ENCODE data around the gene NLN. TPM values are rescaled to one million over a fixed set of nuclear protein-coding genes. Genes with fewer than 3 reads are reported as not detected.
"Not testable (repeated sequence)": the region's sequence is repeated elsewhere in the genome, so short reads cannot be mapped to it uniquely, and the experiment has no call there.

The NLN gene
- total RNA-seq, 1 experiment from 2014 or later: 46.5 TPM

DNA sequence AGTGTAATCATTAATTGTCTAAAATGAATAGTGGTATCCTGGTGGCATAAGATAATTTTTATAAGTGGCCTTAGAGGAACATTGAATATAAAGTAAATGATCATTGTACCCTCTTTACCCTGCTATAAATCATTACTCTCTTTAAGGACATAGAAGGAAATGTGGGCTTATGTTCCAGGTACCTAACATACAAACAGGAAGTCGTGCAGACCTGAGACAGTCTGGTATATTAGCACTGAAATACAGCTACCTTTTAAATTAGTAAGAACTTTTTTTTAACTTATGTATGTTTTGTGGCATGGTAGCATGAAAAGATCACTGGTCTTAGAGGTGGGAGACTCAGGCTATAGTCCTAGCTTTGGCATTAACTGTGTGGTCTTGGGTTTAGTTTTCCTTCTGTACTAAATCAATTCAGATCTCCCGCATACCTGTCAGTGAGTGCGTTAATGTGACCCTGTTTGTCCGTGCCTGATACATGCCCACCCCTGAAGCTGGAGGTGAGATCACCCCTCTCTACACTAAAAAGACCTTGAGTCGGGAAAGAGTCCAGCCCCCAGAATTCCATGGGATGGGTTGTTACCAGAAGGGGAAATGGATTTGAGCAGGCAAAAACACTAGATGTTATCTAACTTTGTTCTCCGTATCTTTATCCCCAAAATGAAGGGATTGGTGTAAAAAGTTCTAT is 145.0 kb downstream of the NLN start:
- Histone ChIP-seq H4K20me1 (ENCODE audit: insufficient read depth, low read depth, low read length) (no peaks in the 10 kb centered on the region), H3K4me3 (ENCODE audit: low read length) (no peak overlapping the region), H3K4me1 (ENCODE audit: low read length) (no peaks in the 10 kb centered on the region), H3K9me3 (ENCODE audit: low read length) (no peaks in the 10 kb centered on the region), H3K79me2 (ENCODE audit: low read length) (no peaks in the 10 kb centered on the region), H3K36me3 (ENCODE audit: insufficient read depth, low read length) (no peaks in the 10 kb centered on the region), H3K4me2 (ENCODE audit: low read depth, low read length, poor library complexity, severe bottlenecking) (no peak overlapping the region), H3K9ac (ENCODE audit: low read length) (no peak overlapping the region), H3K27me3 (ENCODE audit: low read length) (no peaks in the 10 kb centered on the region), H3K9me2 (replicated peaks; ENCODE audit: insufficient read depth, low read length) (no peaks in the 10 kb centered on the region), H2AFZ (ENCODE audit: low read length) (no peak overlapping the region), H3K27ac (ENCODE audit: low read length) (no peak overlapping the region)
- DNase-seq: no peak

DNA sequence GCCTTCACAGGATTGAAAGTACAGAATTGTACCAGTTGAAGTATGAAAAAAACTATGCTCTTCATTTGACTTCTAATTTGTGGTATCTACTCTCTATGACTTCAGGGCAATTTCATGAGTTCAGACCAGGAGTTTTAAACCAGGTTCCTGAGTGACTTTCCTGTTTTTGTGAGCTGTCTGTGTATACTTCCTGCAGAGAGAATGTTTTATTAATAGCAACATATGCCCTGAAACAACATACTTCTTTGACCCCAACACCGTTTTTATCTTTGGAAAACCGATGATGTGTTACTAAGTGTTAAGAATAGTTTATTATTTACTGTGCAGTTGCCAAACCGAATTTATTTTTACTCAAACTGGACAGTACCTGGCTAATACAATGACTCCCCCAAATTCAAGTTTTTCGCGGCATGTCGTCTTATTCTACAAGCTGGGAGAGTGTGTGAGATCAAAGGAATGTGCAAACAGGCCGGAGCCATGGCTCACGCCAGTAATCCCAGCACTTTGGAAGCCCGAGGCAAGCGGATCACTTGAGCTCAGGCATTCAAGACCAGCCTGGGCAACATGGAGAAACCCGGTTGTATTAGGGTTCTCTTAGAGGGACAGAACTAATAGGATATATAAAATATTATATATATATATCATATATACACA is 145.7 kb downstream of the NLN start:
- Histone ChIP-seq H3K4me3 (ENCODE audit: low read length) (no peak overlapping the region), H3K4me2 (ENCODE audit: low read depth, low read length, poor library complexity, severe bottlenecking) (no peak overlapping the region), H3K9me3 (ENCODE audit: low read length) (no peaks in the 10 kb centered on the region), H2AFZ (ENCODE audit: low read length) (no peak overlapping the region), H3K9me2 (replicated peaks; ENCODE audit: insufficient read depth, low read length) (no peaks in the 10 kb centered on the region), H3K27me3 (ENCODE audit: low read length) (no peaks in the 10 kb centered on the region), H4K20me1 (ENCODE audit: insufficient read depth, low read depth, low read length) (no peaks in the 10 kb centered on the region), H3K4me1 (ENCODE audit: low read length) (no peaks in the 10 kb centered on the region), H3K9ac (ENCODE audit: low read length) (no peak overlapping the region), H3K79me2 (ENCODE audit: low read length) (no peaks in the 10 kb centered on the region), H3K27ac (ENCODE audit: low read length) (no peak overlapping the region), H3K36me3 (ENCODE audit: insufficient read depth, low read length) (no peaks in the 10 kb centered on the region)
- DNase-seq: no peak

DNA sequence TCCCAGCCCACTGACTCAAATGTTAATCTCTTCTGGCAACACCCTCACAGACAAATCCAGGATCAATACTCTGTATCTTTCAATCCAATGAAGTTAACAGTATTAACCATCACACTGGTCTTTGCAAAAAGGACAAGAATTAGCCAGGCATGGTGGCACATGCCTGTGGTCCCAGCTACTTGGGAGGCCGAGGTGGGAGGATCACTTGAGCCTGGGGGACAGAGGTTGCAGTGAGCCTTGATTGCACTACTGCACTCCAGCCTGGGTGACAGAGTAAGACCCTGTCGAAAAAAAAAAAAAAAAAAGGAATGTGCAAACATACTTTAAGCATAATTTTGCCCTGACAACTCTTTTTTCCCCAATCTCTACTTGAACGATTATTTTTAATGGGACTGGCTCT is 146.5 kb downstream of the NLN start:
- DNase-seq: no peak
- Histone ChIP-seq H3K9ac (ENCODE audit: low read length) (no peak overlapping the region), H3K4me2 (ENCODE audit: low read depth, low read length, poor library complexity, severe bottlenecking) (no peak overlapping the region), H3K27ac (ENCODE audit: low read length) (no peak overlapping the region), H4K20me1 (ENCODE audit: insufficient read depth, low read depth, low read length) (no peaks in the 10 kb centered on the region), H3K36me3 (ENCODE audit: insufficient read depth, low read length) (no peaks in the 10 kb centered on the region), H3K4me1 (ENCODE audit: low read length) (no peaks in the 10 kb centered on the region), H3K9me2 (replicated peaks; ENCODE audit: insufficient read depth, low read length) (no peaks in the 10 kb centered on the region), H3K9me3 (ENCODE audit: low read length) (no peaks in the 10 kb centered on the region), H2AFZ (ENCODE audit: low read length) (no peak overlapping the region), H3K27me3 (ENCODE audit: low read length) (no peaks in the 10 kb centered on the region), H3K79me2 (ENCODE audit: low read length) (no peaks in the 10 kb centered on the region), H3K4me3 (ENCODE audit: low read length) (no peak overlapping the region)

DNA sequence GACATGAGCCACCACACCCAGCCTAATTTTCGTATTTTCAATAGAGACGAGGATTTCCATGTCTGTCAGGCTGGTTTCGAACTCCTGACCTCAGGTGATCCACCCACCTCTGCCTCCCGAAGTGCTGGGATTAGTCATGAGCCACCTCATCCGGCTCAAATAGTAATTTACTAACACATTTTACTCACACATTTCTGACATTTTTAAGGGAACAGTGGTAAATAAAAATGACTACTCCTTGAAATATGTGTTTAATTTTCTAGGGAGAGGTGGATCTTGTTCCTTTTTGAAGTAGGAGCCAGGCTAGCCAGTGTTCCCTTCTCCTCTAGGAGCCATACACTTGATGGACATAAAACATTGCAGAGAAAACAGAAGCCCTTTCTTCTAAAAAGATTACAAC is 149.2 kb downstream of the NLN start:
- Histone ChIP-seq H3K79me2 (ENCODE audit: low read length) (no peaks in the 10 kb centered on the region), H3K27ac (ENCODE audit: low read length) (no peak overlapping the region), H3K4me3 (ENCODE audit: low read length) (no peak overlapping the region), H3K4me1 (ENCODE audit: low read length) (no peaks in the 10 kb centered on the region), H3K27me3 (ENCODE audit: low read length) (no peaks in the 10 kb centered on the region), H3K36me3 (ENCODE audit: insufficient read depth, low read length) (no peaks in the 10 kb centered on the region), H3K4me2 (ENCODE audit: low read depth, low read length, poor library complexity, severe bottlenecking) (no peak overlapping the region), H2AFZ (ENCODE audit: low read length) (no peak overlapping the region), H3K9me3 (ENCODE audit: low read length) (no peaks in the 10 kb centered on the region), H3K9ac (ENCODE audit: low read length) (no peak overlapping the region), H3K9me2 (replicated peaks; ENCODE audit: insufficient read depth, low read length) (no peaks in the 10 kb centered on the region), H4K20me1 (ENCODE audit: insufficient read depth, low read depth, low read length) (no peaks in the 10 kb centered on the region)
- no peak for DNase-seq

DNA sequence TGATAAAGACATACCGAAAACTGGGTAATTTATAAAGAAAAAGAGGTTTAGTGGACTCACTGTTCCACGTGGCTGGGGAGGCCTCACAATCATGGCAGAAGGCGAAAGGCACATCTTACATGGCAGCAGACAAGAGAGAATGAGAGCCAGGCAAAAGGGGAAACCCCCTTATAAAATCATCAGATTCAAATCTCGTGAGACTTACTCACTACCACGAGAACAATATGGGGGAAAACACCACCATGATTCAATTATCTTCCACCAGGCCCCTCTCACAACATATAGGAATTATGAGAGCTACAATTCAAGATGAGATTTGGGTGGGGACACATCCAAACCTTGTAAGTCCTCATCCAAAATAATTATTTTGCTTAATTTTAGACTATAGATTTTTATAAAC is 149.8 kb downstream of the NLN start:
- not testable (repeated sequence) for DNase-seq; H3K4me3 ChIP-seq (ENCODE audit: low read length); H3K27ac ChIP-seq (ENCODE audit: low read length); H3K9me2 ChIP-seq (replicated peaks; ENCODE audit: insufficient read depth, low read length); H3K36me3 ChIP-seq (ENCODE audit: insufficient read depth, low read length); H2AFZ ChIP-seq (ENCODE audit: low read length); H3K9me3 ChIP-seq (ENCODE audit: low read length); H3K27me3 ChIP-seq (ENCODE audit: low read length); H3K79me2 ChIP-seq (ENCODE audit: low read length); H3K4me2 ChIP-seq (ENCODE audit: low read depth, low read length, poor library complexity, severe bottlenecking); H3K4me1 ChIP-seq (ENCODE audit: low read length); H3K9ac ChIP-seq (ENCODE audit: low read length); H4K20me1 ChIP-seq (ENCODE audit: insufficient read depth, low read depth, low read length)

DNA sequence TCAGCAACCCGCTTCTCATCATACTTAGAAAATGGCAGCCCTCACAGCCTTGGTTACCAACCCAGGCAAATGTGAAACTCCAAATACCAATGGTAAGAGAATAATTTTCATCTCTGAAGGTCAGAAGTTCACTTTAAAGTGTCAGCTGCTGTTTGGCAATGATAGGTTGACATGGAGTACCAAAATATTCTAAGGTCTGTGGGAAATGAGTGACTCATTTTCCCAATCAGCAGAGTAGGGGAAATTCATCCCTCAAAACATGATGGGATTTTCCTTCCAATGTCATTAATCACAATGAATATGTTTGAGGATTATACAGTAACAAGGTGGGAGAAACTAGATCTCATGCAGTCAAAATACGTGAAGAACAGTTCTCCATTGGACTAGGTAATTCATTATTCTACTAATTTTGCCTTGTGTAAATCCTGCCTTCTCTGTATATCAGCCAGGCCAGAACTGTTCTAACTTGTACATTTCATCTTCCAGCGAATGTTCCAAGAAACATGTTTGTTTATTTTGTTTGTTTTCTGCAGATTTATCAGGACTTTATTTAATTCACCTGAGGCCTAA is 151.3 kb downstream of the NLN start:
- H4K20me1 ChIP-seq (ENCODE audit: insufficient read depth, low read depth, low read length): no peaks in the 10 kb centered on the region
- H3K4me2 ChIP-seq (ENCODE audit: low read depth, low read length, poor library complexity, severe bottlenecking): no peak overlapping the region
- no peak overlapping the region for H2AFZ ChIP-seq (ENCODE audit: low read length)
- no peaks in the 10 kb centered on the region for H3K9me3 ChIP-seq (ENCODE audit: low read length)
- no peaks in the 10 kb centered on the region for H3K4me1 ChIP-seq (ENCODE audit: low read length)
- no peaks in the 10 kb centered on the region for H3K36me3 ChIP-seq (ENCODE audit: insufficient read depth, low read length)
- DNase-seq: no peak
- no peaks in the 10 kb centered on the region for H3K79me2 ChIP-seq (ENCODE audit: low read length)
- H3K4me3 ChIP-seq (ENCODE audit: low read length): no peak overlapping the region
- H3K9me2 ChIP-seq (replicated peaks; ENCODE audit: insufficient read depth, low read length): no peaks in the 10 kb centered on the region
- H3K9ac ChIP-seq (ENCODE audit: low read length): no peak overlapping the region
- no peak overlapping the region for H3K27ac ChIP-seq (ENCODE audit: low read length)
- no peaks in the 10 kb centered on the region for H3K27me3 ChIP-seq (ENCODE audit: low read length)

DNA sequence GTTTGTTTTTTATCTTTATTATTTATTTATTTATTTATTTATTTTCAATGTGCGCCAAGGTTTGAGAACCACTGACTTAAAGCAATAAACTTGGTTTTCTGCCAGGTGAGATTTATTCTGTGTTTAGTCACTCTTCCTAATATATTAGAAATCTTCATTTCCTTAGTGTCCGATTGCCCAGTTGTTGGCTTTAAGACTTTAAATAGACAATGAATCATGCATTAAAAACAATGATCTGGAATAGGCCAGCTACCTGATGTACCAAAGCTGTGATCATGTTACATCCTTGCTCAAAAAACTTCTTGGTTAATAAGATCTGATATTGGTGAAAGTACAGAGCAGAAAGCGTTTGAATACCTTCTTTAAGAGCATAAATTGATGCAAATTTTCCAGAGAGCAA is 152.2 kb downstream of the NLN start:
- Histone ChIP-seq H3K4me3 (ENCODE audit: low read length) (no peak overlapping the region), H3K9me3 (ENCODE audit: low read length) (no peaks in the 10 kb centered on the region), H3K79me2 (ENCODE audit: low read length) (no peaks in the 10 kb centered on the region), H3K4me1 (ENCODE audit: low read length) (no peaks in the 10 kb centered on the region), H3K9me2 (replicated peaks; ENCODE audit: insufficient read depth, low read length) (no peaks in the 10 kb centered on the region), H2AFZ (ENCODE audit: low read length) (no peak overlapping the region), H3K9ac (ENCODE audit: low read length) (no peak overlapping the region), H3K27me3 (ENCODE audit: low read length) (no peaks in the 10 kb centered on the region), H3K4me2 (ENCODE audit: low read depth, low read length, poor library complexity, severe bottlenecking) (no peak overlapping the region), H3K36me3 (ENCODE audit: insufficient read depth, low read length) (no peaks in the 10 kb centered on the region), H4K20me1 (ENCODE audit: insufficient read depth, low read depth, low read length) (no peaks in the 10 kb centered on the region), H3K27ac (ENCODE audit: low read length) (no peak overlapping the region)
- no peak for DNase-seq

DNA sequence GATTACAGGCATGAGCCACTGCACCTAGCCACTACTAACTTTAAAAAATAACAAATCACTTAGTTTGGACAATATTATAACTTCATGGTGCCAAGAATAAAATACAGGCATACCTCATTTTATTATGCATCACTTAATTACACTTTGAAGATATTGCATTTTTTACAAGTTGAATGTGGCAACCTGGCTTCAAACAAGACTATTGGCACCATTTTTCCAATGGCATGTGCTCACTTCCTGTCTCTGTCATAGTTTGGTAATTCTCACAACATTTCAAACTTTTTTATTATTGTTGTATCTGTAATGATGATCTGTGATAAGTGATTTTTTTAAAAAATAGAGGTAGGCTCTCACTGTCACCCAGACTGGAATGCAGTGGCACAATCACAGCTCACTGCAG is 154.5 kb downstream of the NLN start:
- Histone ChIP-seq H2AFZ (ENCODE audit: low read length) (no peak overlapping the region), H3K9me3 (ENCODE audit: low read length) (no peaks in the 10 kb centered on the region), H3K36me3 (ENCODE audit: insufficient read depth, low read length) (no peaks in the 10 kb centered on the region), H4K20me1 (ENCODE audit: insufficient read depth, low read depth, low read length) (no peaks in the 10 kb centered on the region), H3K4me1 (ENCODE audit: low read length) (no peaks in the 10 kb centered on the region), H3K79me2 (ENCODE audit: low read length) (no peaks in the 10 kb centered on the region), H3K27ac (ENCODE audit: low read length) (no peak overlapping the region), H3K4me3 (ENCODE audit: low read length) (no peak overlapping the region), H3K27me3 (ENCODE audit: low read length) (no peaks in the 10 kb centered on the region), H3K4me2 (ENCODE audit: low read depth, low read length, poor library complexity, severe bottlenecking) (no peak overlapping the region), H3K9me2 (replicated peaks; ENCODE audit: insufficient read depth, low read length) (no peaks in the 10 kb centered on the region), H3K9ac (ENCODE audit: low read length) (no peak overlapping the region)
- no peak for DNase-seq
